Glutamatergic neuron (in vitro differentiated cells): Measurements from ENCODE around the gene FAU. TPM values are rescaled to one million over a fixed set of nuclear protein-coding genes. Genes with fewer than 3 reads are reported as not detected.

ENCODE experiments used
- DNase-seq: peaks from one replicate; pipeline ENCODE4 v3.0.0; 2022
- H3K27ac Mint-ChIP-seq: one replicate; pipeline ENCODE4 v1.8.0; 2020; ENCODE audit warnings: mild to moderate bottlenecking, mixed read lengths, inconsistent platforms; ENCODE audit not compliant: unreplicated experiment
- H3K27me3 Mint-ChIP-seq: one replicate; pipeline ENCODE4 v1.8.0; 2020; ENCODE audit warnings: mild to moderate bottlenecking, moderate library complexity, mixed read lengths, inconsistent platforms; ENCODE audit not compliant: unreplicated experiment
- H3K36me3 Mint-ChIP-seq: one replicate; pipeline ENCODE4 v1.8.0; 2020; ENCODE audit warnings: mild to moderate bottlenecking, mixed read lengths, inconsistent platforms; ENCODE audit not compliant: unreplicated experiment
- H3K4me1 Mint-ChIP-seq: one replicate; pipeline ENCODE4 v1.8.0; 2020; ENCODE audit warnings: mild to moderate bottlenecking, low read depth, mixed read lengths, inconsistent platforms; ENCODE audit not compliant: unreplicated experiment
- H3K4me3 Mint-ChIP-seq: one replicate; pipeline ENCODE4 v1.8.0; 2020; ENCODE audit warnings: mild to moderate bottlenecking, mixed read lengths, inconsistent platforms; ENCODE audit not compliant: unreplicated experiment
- H3K9me3 Mint-ChIP-seq: one replicate; pipeline ENCODE4 v1.8.0; 2020; ENCODE audit warnings: mild to moderate bottlenecking, moderate library complexity, mixed read lengths, inconsistent platforms; ENCODE audit not compliant: unreplicated experiment
- CTCF ChIP-seq: fragments of 200-600 bp; sonication (generic); IDR thresholded peaks from one replicate; pipeline ENCODE4 v1.5.0; 2021; ENCODE audit not compliant: partially characterized antibody, unreplicated experiment
- total RNA-seq: library from RNA; stranded (reverse); fragmentation: NEBNext Ultra II Directional; extraction: Animal tissue kit (Norgen Biotek cat#: 25700); gene quantifications from one replicate; pipeline ENCODE4 v1.2.1, GENCODE V29; 2021; ENCODE audit not compliant: unreplicated experiment

The FAU gene
- total RNA-seq, 1 donor from 2014 or later = 560 TPM

- peak overlapping the region; percentile 93 for H3K4me3 Mint-ChIP-seq
- no peaks in the 10 kb centered on the region for H3K36me3 Mint-ChIP-seq
- DNase-seq = no peak
- peaks cover 9% of the 10 kb centered on the region for H3K4me1 Mint-ChIP-seq
- peak overlapping the region; percentile 52 for H3K27ac Mint-ChIP-seq
- no peak for TF ChIP-seq CTCF
- peaks cover 5% of the 10 kb centered on the region for H3K27me3 Mint-ChIP-seq
- peaks cover 5% of the 10 kb centered on the region for H3K9me3 Mint-ChIP-seq
These were observed 38.6 kb downstream of the FAU start for GRCh38 chr11:65083134-65083833.

- Mint-ChIP-seq H3K4me1 (peaks cover 14% of the 10 kb centered on the region), H3K27me3 (peaks cover 6% of the 10 kb centered on the region), H3K36me3 (no peaks in the 10 kb centered on the region), H3K4me3 (no peak overlapping the region), H3K9me3 (peaks cover 7% of the 10 kb centered on the region), H3K27ac (peak overlapping the region; percentile 91)
- DNase-seq = no peak
- no peak for TF ChIP-seq CTCF
These were observed 43.1 kb downstream of the FAU start for GRCh38 chr11:65078786-65079342.

- peaks cover 6% of the 10 kb centered on the region for H3K9me3 Mint-ChIP-seq
- no peaks in the 10 kb centered on the region for H3K36me3 Mint-ChIP-seq
- peak; percentile 76 for DNase-seq
- H3K4me3 Mint-ChIP-seq = peak overlapping the region; percentile 68
- TF ChIP-seq CTCF = peak; percentile 80
- peaks cover 3% of the 10 kb centered on the region for H3K27me3 Mint-ChIP-seq
- peak overlapping the region; percentile 91 for H3K27ac Mint-ChIP-seq
- peaks cover 14% of the 10 kb centered on the region for H3K4me1 Mint-ChIP-seq
These were observed 43.8 kb downstream of the FAU start for GRCh38 chr11:65078151-65078550.

- DNase-seq = peak; percentile 62
- peaks cover 3% of the 10 kb centered on the region for H3K27me3 Mint-ChIP-seq
- H3K36me3 Mint-ChIP-seq = no peaks in the 10 kb centered on the region
- no peak for TF ChIP-seq CTCF
- H3K4me1 Mint-ChIP-seq = peaks cover 14% of the 10 kb centered on the region
- peak overlapping the region; percentile 91 for H3K27ac Mint-ChIP-seq
- H3K4me3 Mint-ChIP-seq = peak overlapping the region; percentile 68
- H3K9me3 Mint-ChIP-seq = peaks cover 6% of the 10 kb centered on the region
These were observed 44.5 kb downstream of the FAU start for GRCh38 chr11:65077451-65077850.

- no peak for TF ChIP-seq CTCF
- no peak for DNase-seq
- Mint-ChIP-seq H3K4me3 (no peak overlapping the region), H3K27ac (no peak overlapping the region), H3K4me1 (peaks cover 5% of the 10 kb centered on the region), H3K36me3 (no peaks in the 10 kb centered on the region), H3K27me3 (peaks cover 1% of the 10 kb centered on the region), H3K9me3 (peaks cover 1% of the 10 kb centered on the region)
These were observed 49.3 kb downstream of the FAU start for GRCh38 chr11:65072631-65072966.
